ENCODE results near the gene FAM120B.

FAM120B gene

DNA sequence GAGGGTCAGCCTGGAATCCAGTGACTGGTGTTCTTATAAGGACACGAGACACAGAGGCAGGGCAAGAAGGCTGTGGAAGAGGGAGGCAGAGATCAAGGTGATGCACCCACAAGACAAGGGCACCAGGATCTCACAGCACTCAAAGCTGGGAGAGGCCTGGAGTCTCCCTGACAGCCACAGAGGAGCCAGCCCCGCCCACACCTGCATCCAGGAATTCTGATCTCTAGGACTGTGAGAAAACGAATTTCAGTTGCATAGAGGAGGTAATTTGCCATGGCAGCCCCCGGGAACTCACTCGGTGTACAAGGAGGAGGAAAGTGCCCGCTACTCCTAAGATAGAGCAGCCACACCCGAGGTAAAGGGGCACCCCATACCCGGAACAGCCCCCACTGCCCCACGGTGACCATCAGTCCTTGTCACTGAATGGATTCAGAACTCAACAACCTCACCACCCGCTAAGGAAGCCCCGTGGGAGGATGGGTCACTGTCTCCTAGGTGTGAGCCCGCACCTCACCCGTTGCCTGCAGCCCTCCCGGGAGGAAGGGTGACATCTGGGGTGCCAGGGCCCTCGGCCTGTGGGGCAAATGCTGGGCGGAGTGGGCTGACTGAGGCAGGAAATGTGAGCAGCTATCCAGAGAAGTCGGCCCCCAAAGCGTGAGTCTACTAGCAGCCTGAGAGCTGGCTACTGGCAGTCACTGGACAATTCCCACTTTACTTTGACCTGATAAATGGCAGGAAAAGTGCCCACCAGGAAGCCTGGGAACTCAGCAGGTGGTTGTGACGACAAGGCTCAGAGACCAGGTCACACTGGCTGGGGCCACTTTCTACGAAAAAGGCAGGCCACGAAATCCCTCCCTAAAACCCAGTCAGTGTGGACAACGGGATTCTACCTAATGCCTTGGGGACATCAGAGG, 38.1 kb upstream of the FAM120B start:
- H4K20me1 ChIP-seq (ENCODE audit: insufficient read depth, low read length) = no peaks in the 10 kb centered on the region
- no peak overlapping the region for H3K9ac ChIP-seq (ENCODE audit: low read length)
- no peak overlapping the region for H3K4me3 ChIP-seq (ENCODE audit: low read depth, low read length, poor library complexity, severe bottlenecking)
- no peaks in the 10 kb centered on the region for H3K9me3 ChIP-seq (ENCODE audit: low read length)
- no peaks in the 10 kb centered on the region for H3F3A ChIP-seq (ENCODE audit: insufficient read depth, low read length)
- peaks cover 7% of the 10 kb centered on the region for H3K4me1 ChIP-seq (ENCODE audit: insufficient read depth, low read length, severe bottlenecking)
- 0 out of 2 replicates have a peak, but pooled peaks cover 7% of the 10 kb centered on the region for H3K27me3 ChIP-seq (ENCODE audit: insufficient read depth, low read length)
- H3K36me3 ChIP-seq (ENCODE audit: insufficient read depth, low read length) = no peaks in the 10 kb centered on the region
- no peaks in the 10 kb centered on the region for H3K79me2 ChIP-seq (ENCODE audit: insufficient read depth, low read length)
- no peaks in the 10 kb centered on the region for H3K9me2 ChIP-seq (ENCODE audit: low read depth, low read length)
- no peak overlapping the region for H3K4me2 ChIP-seq (ENCODE audit: low read length)
- H3K27ac ChIP-seq (ENCODE audit: low read depth, low read length, poor library complexity, severe bottlenecking) = no peak overlapping the region
- no peak for TF ChIP-seq EZH2 (IDR thresholded peaks at IDR 0.05; ENCODE audit: borderline replicate concordance, low read length)
- TF ChIP-seq, protein P1, sequence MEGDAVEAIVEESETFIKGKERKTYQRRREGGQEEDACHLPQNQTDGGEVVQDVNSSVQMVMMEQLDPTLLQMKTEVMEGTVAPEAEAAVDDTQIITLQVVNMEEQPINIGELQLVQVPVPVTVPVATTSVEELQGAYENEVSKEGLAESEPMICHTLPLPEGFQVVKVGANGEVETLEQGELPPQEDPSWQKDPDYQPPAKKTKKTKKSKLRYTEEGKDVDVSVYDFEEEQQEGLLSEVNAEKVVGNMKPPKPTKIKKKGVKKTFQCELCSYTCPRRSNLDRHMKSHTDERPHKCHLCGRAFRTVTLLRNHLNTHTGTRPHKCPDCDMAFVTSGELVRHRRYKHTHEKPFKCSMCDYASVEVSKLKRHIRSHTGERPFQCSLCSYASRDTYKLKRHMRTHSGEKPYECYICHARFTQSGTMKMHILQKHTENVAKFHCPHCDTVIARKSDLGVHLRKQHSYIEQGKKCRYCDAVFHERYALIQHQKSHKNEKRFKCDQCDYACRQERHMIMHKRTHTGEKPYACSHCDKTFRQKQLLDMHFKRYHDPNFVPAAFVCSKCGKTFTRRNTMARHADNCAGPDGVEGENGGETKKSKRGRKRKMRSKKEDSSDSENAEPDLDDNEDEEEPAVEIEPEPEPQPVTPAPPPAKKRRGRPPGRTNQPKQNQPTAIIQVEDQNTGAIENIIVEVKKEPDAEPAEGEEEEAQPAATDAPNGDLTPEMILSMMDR (IDR thresholded peaks at IDR 0.05; ENCODE audit: low read length) = no peak
- no peak overlapping the region for H2AFZ ChIP-seq (ENCODE audit: low read length)

DNA sequence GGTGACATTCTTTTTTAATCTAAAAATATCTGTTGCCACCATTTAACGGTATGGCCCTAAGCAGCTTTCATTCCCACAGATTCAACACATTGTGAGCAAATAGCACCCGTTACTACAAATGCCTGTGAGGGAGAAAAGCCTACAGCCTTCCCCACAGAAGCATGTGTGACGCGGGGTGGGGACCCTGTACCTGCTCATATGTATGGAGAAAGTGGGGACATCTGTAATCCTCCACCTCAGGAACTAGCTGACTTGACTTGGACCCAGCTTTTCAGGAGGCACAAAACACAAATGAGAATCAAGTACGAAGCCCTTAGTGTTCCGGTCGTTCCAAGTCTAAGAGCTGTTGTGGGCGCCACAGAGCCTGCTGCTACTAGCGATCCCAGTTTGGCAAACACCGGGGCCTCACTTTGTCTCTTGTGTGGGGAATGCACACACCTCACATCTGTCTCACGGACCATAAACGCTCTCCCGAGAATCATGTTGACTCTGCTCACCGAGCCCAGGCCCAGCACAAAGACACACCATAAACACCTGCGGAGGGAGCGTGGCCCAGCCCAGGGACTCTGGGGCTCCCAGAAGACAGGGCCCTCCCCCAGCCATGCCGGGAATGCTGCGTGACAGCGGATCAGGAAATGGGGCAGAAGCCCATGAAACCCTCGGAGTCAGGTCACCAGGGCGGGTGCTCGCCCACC, 37.3 kb upstream of the FAM120B start:
- Histone ChIP-seq H3K4me2 (ENCODE audit: low read length) (no peak overlapping the region), H3K4me3 (ENCODE audit: low read depth, low read length, poor library complexity, severe bottlenecking) (no peak overlapping the region), H4K20me1 (ENCODE audit: insufficient read depth, low read length) (no peaks in the 10 kb centered on the region), H3K27ac (ENCODE audit: low read depth, low read length, poor library complexity, severe bottlenecking) (no peak overlapping the region), H3K9me3 (ENCODE audit: low read length) (no peaks in the 10 kb centered on the region), H3K79me2 (ENCODE audit: insufficient read depth, low read length) (no peaks in the 10 kb centered on the region), H3K27me3 (ENCODE audit: insufficient read depth, low read length) (0 out of 2 replicates have a peak, but pooled peaks cover 7% of the 10 kb centered on the region), H2AFZ (ENCODE audit: low read length) (no peak overlapping the region), H3K4me1 (ENCODE audit: insufficient read depth, low read length, severe bottlenecking) (peaks cover 7% of the 10 kb centered on the region), H3K9ac (ENCODE audit: low read length) (no peak overlapping the region), H3K9me2 (ENCODE audit: low read depth, low read length) (no peaks in the 10 kb centered on the region), H3F3A (ENCODE audit: insufficient read depth, low read length) (no peaks in the 10 kb centered on the region), H3K36me3 (ENCODE audit: insufficient read depth, low read length) (no peaks in the 10 kb centered on the region)
- no peak for TF ChIP-seq EZH2 (IDR thresholded peaks at IDR 0.05; ENCODE audit: borderline replicate concordance, low read length)
- TF ChIP-seq, protein P1 (IDR thresholded peaks at IDR 0.05; ENCODE audit: low read length) = no peak

DNA sequence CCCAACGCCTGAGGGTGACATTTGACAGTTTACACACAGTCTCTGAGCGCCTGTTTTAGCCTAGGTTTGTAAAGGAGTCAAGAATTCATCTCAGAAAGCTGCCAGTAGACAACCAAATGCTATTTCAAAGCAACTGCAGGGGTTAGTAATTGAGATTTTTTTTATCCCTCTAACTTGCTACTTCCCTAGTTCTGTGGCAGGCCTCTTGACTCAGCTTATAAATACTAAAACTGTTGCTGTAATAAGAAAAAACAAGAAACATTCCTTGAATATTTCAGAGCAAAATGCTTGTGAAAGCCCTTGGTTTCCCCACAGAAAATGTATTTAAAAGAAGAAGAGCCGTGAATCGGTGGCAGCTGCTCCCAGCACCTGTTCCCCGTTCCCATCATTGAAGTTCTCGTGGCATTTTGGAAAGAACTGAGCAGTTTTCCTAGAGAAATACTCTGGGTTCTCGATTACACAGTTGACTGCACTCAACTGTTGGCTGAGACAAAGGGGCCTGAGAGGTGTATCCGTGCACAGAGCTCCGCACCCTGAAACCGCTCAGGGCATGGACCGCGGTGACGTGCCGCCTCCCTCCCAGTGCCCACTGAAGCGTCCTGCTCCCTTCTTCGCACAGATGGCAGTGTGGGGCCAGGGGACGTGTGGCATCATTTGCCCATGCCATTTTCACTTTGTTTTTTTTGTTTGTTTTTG, 36.6 kb upstream of the FAM120B start:
- Histone ChIP-seq H3K27me3 (ENCODE audit: insufficient read depth, low read length) (0 out of 2 replicates have a peak, but pooled peaks cover 7% of the 10 kb centered on the region), H2AFZ (ENCODE audit: low read length) (no peak overlapping the region), H3K4me1 (ENCODE audit: insufficient read depth, low read length, severe bottlenecking) (peaks cover 7% of the 10 kb centered on the region), H3K36me3 (ENCODE audit: insufficient read depth, low read length) (no peaks in the 10 kb centered on the region), H3F3A (ENCODE audit: insufficient read depth, low read length) (no peaks in the 10 kb centered on the region), H3K4me3 (ENCODE audit: low read depth, low read length, poor library complexity, severe bottlenecking) (no peak overlapping the region), H3K9me2 (ENCODE audit: low read depth, low read length) (no peaks in the 10 kb centered on the region), H3K79me2 (ENCODE audit: insufficient read depth, low read length) (no peaks in the 10 kb centered on the region), H3K27ac (ENCODE audit: low read depth, low read length, poor library complexity, severe bottlenecking) (no peak overlapping the region), H3K4me2 (ENCODE audit: low read length) (no peak overlapping the region), H3K9me3 (ENCODE audit: low read length) (no peaks in the 10 kb centered on the region), H4K20me1 (ENCODE audit: insufficient read depth, low read length) (no peaks in the 10 kb centered on the region), H3K9ac (ENCODE audit: low read length) (no peak overlapping the region)
- TF ChIP-seq, protein P1 (IDR thresholded peaks at IDR 0.05; ENCODE audit: low read length) = no peak
- TF ChIP-seq EZH2 (IDR thresholded peaks at IDR 0.05; ENCODE audit: borderline replicate concordance, low read length) = no peak
